Measurements from ENCODE around the gene MPRIP.

Gene MPRIP

GRCh38 chr17:17241656-17242055, 199.4 kb downstream of the MPRIP start:
- H3K27me3 ChIP-seq (ENCODE audit: control insufficient read depth, insufficient read depth, low read length): no peaks in the 10 kb centered on the region
- H3K9ac ChIP-seq (ENCODE audit: low read length): no peak overlapping the region
- no peak overlapping the region for H3K27ac ChIP-seq (ENCODE audit: low read length)
- no peaks in the 10 kb centered on the region for H3K9me3 ChIP-seq (ENCODE audit: control insufficient read depth, low read depth, low read length)
- peaks cover 13% of the 10 kb centered on the region for H3K36me3 ChIP-seq (ENCODE audit: control insufficient read depth, low read depth, low read length)
- no peaks in the 10 kb centered on the region for H3K4me1 ChIP-seq (ENCODE audit: control insufficient read depth, low read depth, low read length)
- H3K4me3 ChIP-seq (ENCODE audit: low read length): no peak overlapping the region

GRCh38 chr17:17242246-17242645, 200.0 kb downstream of the MPRIP start:
- H3K27ac ChIP-seq (ENCODE audit: low read length): no peak overlapping the region
- H3K27me3 ChIP-seq (ENCODE audit: control insufficient read depth, insufficient read depth, low read length): no peaks in the 10 kb centered on the region
- no peak overlapping the region for H3K4me3 ChIP-seq (ENCODE audit: low read length)
- peaks cover 19% of the 10 kb centered on the region for H3K36me3 ChIP-seq (ENCODE audit: control insufficient read depth, low read depth, low read length)
- H3K9ac ChIP-seq (ENCODE audit: low read length): no peak overlapping the region
- no peaks in the 10 kb centered on the region for H3K9me3 ChIP-seq (ENCODE audit: control insufficient read depth, low read depth, low read length)
- H3K4me1 ChIP-seq (ENCODE audit: control insufficient read depth, low read depth, low read length): no peaks in the 10 kb centered on the region
